Measurements from ENCODE around the gene LIX1L. TPM values are rescaled to one million over a fixed set of nuclear protein-coding genes. Genes with fewer than 3 reads are reported as not detected.

LIX1L gene
- total and polyA plus RNA-seq, 4 experiments from 2014 or later: 35.3 to 66.1 (median 50.1) TPM

DNA sequence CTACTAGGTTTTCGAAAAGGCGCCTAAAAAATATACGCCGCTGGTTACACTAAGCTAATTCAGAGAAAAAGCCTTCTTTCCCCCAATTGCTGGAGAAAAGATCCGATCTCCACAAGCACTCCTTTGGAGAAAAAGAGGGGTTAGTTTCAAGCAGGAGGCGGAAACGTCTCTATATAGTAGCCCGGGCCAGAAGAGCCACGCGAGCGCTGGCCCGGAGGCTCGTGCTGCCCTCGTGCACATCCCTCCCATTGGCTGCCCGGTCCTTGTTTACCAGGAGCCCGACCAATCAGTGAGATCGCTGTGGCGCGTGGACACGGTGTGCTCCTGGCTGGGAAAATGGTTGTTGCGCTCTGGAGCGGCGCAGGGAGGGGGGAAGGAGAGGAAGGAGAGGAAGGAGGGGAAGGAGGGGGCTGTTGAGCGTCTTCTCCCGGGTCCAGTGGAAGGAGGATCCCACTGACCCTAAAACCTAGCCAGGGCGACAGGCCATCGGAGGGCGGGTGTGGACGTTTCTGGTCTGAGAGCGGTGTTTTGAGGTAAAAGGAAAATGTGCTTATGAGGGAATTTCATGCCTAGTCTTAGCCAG is 38.7 kb upstream of the LIX1L start, which contains the start of gene TXNIP:
Gene TXNIP (minus strand): TSS at position 147 of the 583 bp plus-strand sequence. CDS start 313 bp downstream, outside the sequence.
- H3K27ac ChIP-seq (ENCODE audit: low read depth, low read length): peak within 1 kb of the TSS; percentile 75
- peak; percentile 90 to 96 (median 94) for DNase-seq
- H3K4me3 ChIP-seq (ENCODE audit: low read length in 2 of 2): peak within 1 kb of the TSS; percentile 97 to 99
- peaks cover 0 to 19% (median 3%) of the 10 kb centered on the region in 8 donors for H3K9me3 Mint-ChIP-seq
- peaks cover 39 to 89% (median 50%) of the 10 kb centered on the region in 4 donors for H3K4me1 Mint-ChIP-seq
- ChIA-PET POLR2A (ENCODE audit: partially characterized antibody) (interaction anchor here (0.7 to 29.8 kb wide), 18 partner anchors 3 to 172 kb away, joined by 3 to 1967 read pairs (median 6); partner anchors contain the start of genes ANKRD34A, LIX1L, NUDT17 and PEX11B), CTCF (ENCODE audit: partially characterized antibody) (interaction anchor here (1.3 to 16.1 kb wide), 5 partner anchors 11 to 139 kb away, joined by 3 to 224 read pairs (median 6); no protein-coding TSS in a partner anchor)
- H3K9me3 ChIP-seq (ENCODE audit: control insufficient read depth in 1 of 2, low read length in 2 of 2): no peaks in the 10 kb centered on the region
- no peaks in the 10 kb centered on the region for H3K27me3 Mint-ChIP-seq
- H3K36me3 Mint-ChIP-seq: peaks cover 47 to 60% of the 10 kb centered on the region in 2 donors
- peaks cover 62% of the 10 kb centered on the region for H3K4me1 ChIP-seq (ENCODE audit: insufficient read depth, low read length)
- no peaks in the 10 kb centered on the region for H3K27me3 ChIP-seq (ENCODE audit: insufficient read depth, low read length)
- H3K36me3 ChIP-seq (ENCODE audit: insufficient read depth, low read length): peaks cover 37% of the 10 kb centered on the region
- peak within 1 kb of the TSS; percentile 96 to 99 (median 97) for H3K27ac Mint-ChIP-seq
- peak within 1 kb of the TSS; percentile 96 to 99 (median 98) for H3K4me3 Mint-ChIP-seq
- intact Hi-C loops (cut with micrococcal nuclease): loop anchor here (1.0 to 5.0 kb wide), 6 partner anchors 8 to 78 kb away; partner anchors contain the start of genes ANKRD34A, PEX11B and POLR3GL

DNA sequence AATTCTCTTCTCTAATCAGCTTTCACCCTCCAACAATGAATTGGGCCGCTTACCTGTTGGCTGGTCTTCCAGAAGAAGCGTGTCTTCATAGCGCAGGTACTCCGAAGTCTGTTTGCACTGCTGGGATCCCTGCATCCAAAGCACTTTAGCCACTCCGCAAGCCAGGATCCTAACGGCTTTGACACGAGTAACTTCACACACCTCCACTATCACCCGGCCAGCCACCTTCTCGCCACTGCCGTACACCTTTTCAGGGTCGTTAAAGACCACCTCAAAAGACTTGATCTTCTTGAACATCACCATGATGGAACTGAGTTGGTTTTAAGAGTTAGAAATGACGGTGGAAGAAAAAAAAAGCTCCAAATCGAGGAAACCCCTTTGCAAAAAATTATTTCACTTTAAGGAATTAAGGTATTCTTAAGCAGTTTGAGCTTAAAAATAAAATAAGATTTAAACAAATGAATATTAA is 38.2 kb upstream of the LIX1L start:
- H3K9me3 Mint-ChIP-seq: peaks cover 0 to 19% (median 3%) of the 10 kb centered on the region in 8 donors
- H3K4me1 Mint-ChIP-seq: peaks cover 36 to 89% (median 49%) of the 10 kb centered on the region in 4 donors
- H3K4me3 ChIP-seq (ENCODE audit: low read length in 2 of 2): peak overlapping the region; percentile 97 to 99
- H3K27ac Mint-ChIP-seq: peak overlapping the region; percentile 96 to 99 (median 97)
- peak overlapping the region; percentile 96 to 99 (median 98) for H3K4me3 Mint-ChIP-seq
- peaks cover 57% of the 10 kb centered on the region for H3K4me1 ChIP-seq (ENCODE audit: insufficient read depth, low read length)
- DNase-seq: no peak
- intact Hi-C loops (cut with micrococcal nuclease): loop anchor here (1.0 to 5.0 kb wide), 3 partner anchors 17 to 41 kb away; partner anchors contain the start of genes ANKRD34A and POLR3GL
- H3K27me3 ChIP-seq (ENCODE audit: insufficient read depth, low read length): no peaks in the 10 kb centered on the region
- peaks cover 37% of the 10 kb centered on the region for H3K36me3 ChIP-seq (ENCODE audit: insufficient read depth, low read length)
- H3K36me3 Mint-ChIP-seq: peaks cover 48 to 61% of the 10 kb centered on the region in 2 donors
- H3K27ac ChIP-seq (ENCODE audit: low read depth, low read length): peak overlapping the region; percentile 75
- H3K27me3 Mint-ChIP-seq: no peaks in the 10 kb centered on the region
- POLR2A ChIA-PET (ENCODE audit: partially characterized antibody): interaction anchor here (0.7 to 29.8 kb wide), 17 partner anchors 4 to 172 kb away, joined by 3 to 1967 read pairs (median 6); partner anchors contain the start of genes ANKRD34A, LIX1L, NUDT17 and PEX11B
- CTCF ChIA-PET (ENCODE audit: partially characterized antibody): interaction anchor here (1.3 to 16.1 kb wide), 4 partner anchors 11 to 139 kb away, joined by 3 to 224 read pairs (median 86); no protein-coding TSS in a partner anchor
- H3K9me3 ChIP-seq (ENCODE audit: control insufficient read depth in 1 of 2, low read length in 2 of 2): no peaks in the 10 kb centered on the region

DNA sequence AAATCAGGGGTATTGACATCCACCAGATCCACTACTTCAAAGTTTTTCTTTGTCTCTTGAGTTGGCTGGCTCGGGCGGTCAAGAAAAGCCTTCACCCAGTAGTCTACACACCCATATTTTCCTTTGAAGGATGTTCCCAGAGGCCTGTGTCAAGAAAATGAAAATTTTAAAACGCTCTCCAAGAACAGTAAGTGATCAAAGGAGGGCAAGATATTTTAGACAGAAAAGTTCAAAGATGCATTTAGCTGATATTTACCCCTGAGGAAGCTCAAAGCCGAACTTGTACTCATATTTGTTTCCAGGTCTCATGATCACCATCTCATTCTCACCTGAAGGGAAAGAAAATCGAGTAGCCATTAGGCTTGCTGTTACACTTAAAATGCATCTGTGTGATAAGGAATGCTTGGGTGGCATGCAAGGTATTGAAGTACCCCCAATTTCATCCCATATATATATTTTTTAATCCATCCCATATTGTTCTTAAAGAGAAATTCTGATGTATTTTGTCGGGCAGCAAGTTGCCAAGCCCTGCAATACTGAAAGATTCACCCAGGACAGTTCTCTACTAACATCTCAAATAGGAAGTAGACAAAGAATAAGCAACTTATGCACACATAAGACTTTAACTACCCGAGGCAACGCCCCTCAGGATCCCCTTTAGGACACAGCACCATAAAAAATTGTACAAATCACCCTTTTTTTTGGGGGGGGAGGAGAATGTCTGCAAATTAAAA is 37.5 kb upstream of the LIX1L start:
- Histone ChIP-seq H3K27me3 (ENCODE audit: insufficient read depth, low read length) (no peaks in the 10 kb centered on the region), H3K27ac (ENCODE audit: low read depth, low read length) (peak overlapping the region; percentile 75), H3K36me3 (ENCODE audit: insufficient read depth, low read length) (peaks cover 37% of the 10 kb centered on the region), H3K4me3 (ENCODE audit: low read length in 2 of 2) (peak overlapping the region; percentile 97 to 99), H3K9me3 (ENCODE audit: control insufficient read depth in 1 of 2, low read length in 2 of 2) (no peaks in the 10 kb centered on the region), H3K4me1 (ENCODE audit: insufficient read depth, low read length) (peaks cover 53% of the 10 kb centered on the region)
- Mint-ChIP-seq H3K36me3 (peaks cover 48 to 62% of the 10 kb centered on the region in 2 donors), H3K27ac (peak overlapping the region; percentile 96 to 99 (median 97)), H3K4me3 (peak overlapping the region; percentile 96 to 99 (median 98)), H3K27me3 (no peaks in the 10 kb centered on the region), H3K9me3 (peaks cover 0 to 19% (median 3%) of the 10 kb centered on the region in 8 donors), H3K4me1 (peaks cover 42 to 89% (median 52%) of the 10 kb centered on the region in 4 donors)
- DNase-seq: no peak
- intact Hi-C loops (cut with micrococcal nuclease): loop anchor here (5.0 kb wide), 1 partner anchor 33 kb away; the partner anchor contains the start of genes ANKRD34A and POLR3GL
- POLR2A ChIA-PET (ENCODE audit: partially characterized antibody): interaction anchor here (1.1 to 29.8 kb wide), 10 partner anchors 5 to 171 kb away, joined by 3 to 1967 read pairs (median 41); partner anchors contain the start of genes ANKRD34A, LIX1L, NUDT17 and PEX11B
- CTCF ChIA-PET (ENCODE audit: partially characterized antibody): interaction anchor here (2.0 to 16.1 kb wide), 3 partner anchors 11 to 17 kb away, joined by 8 to 224 read pairs (median 168); no protein-coding TSS in a partner anchor

DNA sequence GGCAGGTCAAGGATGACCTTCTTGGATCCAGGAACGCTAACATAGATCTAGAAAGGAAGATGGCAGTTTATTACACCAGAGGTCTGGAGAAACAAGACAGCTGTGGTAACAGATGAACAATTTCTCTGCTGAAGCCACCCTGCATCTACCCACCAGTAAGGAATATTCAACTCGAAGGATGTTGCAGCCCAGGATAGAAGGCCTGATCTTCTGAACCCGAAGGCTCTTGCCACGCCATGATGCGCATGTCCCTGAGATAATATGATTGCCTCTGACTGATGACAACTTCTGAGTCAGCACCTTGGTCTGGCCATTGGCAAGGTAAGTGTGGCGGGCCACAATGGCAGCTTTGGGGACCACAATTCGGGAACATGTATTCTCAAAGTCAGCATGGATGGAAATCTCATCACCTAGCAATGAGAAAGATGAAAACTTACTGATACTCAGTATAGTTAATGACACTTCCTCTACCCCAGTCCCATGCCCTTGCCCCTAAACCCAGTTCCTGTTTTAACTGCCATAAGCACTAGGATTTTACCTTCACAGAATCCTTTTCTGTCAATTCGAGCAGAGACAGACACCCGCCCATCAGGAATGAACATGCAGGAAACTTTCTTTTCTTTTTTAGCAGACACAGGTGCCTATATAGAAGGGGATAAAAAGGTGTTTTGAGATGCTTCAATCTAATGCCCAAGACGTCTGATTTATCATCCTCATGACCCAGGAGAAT is 36.7 kb upstream of the LIX1L start:
- no peaks in the 10 kb centered on the region for H3K27me3 ChIP-seq (ENCODE audit: insufficient read depth, low read length)
- POLR2A ChIA-PET (ENCODE audit: partially characterized antibody): interaction anchor here (1.2 to 29.8 kb wide), 9 partner anchors 5 to 149 kb away, joined by 3 to 1967 read pairs (median 44); partner anchors contain the start of genes ANKRD34A, LIX1L, NUDT17 and PEX11B
- peaks cover 37% of the 10 kb centered on the region for H3K36me3 ChIP-seq (ENCODE audit: insufficient read depth, low read length)
- H3K4me3 ChIP-seq (ENCODE audit: low read length in 2 of 2): peak overlapping the region; percentile 97 to 99
- H3K9me3 ChIP-seq (ENCODE audit: control insufficient read depth in 1 of 2, low read length in 2 of 2): no peaks in the 10 kb centered on the region
- Mint-ChIP-seq H3K36me3 (peaks cover 48 to 62% of the 10 kb centered on the region in 2 donors), H3K27me3 (no peaks in the 10 kb centered on the region), H3K27ac (peak overlapping the region; percentile 94 to 99 (median 97)), H3K9me3 (peaks cover 0 to 19% (median 3%) of the 10 kb centered on the region in 8 donors), H3K4me3 (peak overlapping the region; percentile 96 to 99 (median 98)), H3K4me1 (peaks cover 39 to 85% (median 49%) of the 10 kb centered on the region in 4 donors)
- peak in 1 of 5 donors; percentile 66 for DNase-seq
- H3K4me1 ChIP-seq (ENCODE audit: insufficient read depth, low read length): peaks cover 48% of the 10 kb centered on the region
- CTCF ChIA-PET (ENCODE audit: partially characterized antibody): interaction anchor here (1.0 to 16.1 kb wide), 4 partner anchors 10 to 41 kb away, joined by 3 to 224 read pairs (median 88); no protein-coding TSS in a partner anchor
- intact Hi-C loops (cut with micrococcal nuclease): loop anchor here (5.0 kb wide), 1 partner anchor 32 kb away; the partner anchor contains the start of genes ANKRD34A and POLR3GL
- H3K27ac ChIP-seq (ENCODE audit: low read depth, low read length): peak overlapping the region; percentile 75

DNA sequence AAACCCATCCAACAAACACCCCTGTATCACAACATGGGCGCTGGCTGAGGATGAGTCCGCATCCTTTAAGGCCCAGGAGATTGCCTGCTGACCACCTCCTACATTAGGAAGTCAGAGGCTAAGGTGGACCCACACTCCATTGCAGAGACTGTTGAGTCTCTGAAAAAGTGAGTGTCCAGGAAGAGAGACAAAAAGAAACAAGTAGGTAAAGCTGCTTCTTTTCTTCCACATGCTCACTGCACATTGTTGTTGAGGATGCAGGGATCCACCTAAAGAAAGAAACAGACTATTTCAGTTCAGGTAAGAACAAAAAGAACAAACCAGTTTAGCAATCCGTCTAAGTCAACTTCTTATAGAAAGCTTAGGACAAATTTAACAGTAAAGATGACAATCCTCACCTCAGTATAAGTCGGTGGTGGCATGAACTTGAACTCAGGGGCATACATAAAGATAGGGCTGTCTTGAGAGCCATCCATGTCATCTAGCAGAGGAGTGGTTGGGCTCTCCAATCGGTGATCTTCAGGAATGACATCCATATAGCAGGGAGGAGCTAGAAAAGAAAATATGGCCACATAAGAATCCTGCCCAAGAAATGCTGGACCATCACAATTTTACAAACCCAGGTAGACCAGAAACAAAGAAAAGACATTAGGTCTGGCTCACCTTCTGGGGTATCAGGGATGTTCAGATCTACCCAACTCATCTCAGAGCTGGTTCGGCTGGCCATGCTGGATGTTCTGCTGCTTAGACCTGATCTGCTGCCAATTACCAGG is 36.0 kb upstream of the LIX1L start:
- H3K4me3 ChIP-seq (ENCODE audit: low read length in 2 of 2): peak overlapping the region; percentile 97 to 99
- Mint-ChIP-seq H3K36me3 (peaks cover 48 to 62% of the 10 kb centered on the region in 2 donors), H3K27ac (peak overlapping the region; percentile 94 to 99 (median 97)), H3K4me3 (peak overlapping the region; percentile 96 to 99 (median 98)), H3K27me3 (no peaks in the 10 kb centered on the region), H3K9me3 (peaks cover 0 to 19% (median 3%) of the 10 kb centered on the region in 8 donors), H3K4me1 (peaks cover 35 to 81% (median 45%) of the 10 kb centered on the region in 4 donors)
- intact Hi-C loops (cut with micrococcal nuclease): no loop called here
- H3K27ac ChIP-seq (ENCODE audit: low read depth, low read length): peak overlapping the region; percentile 75
- POLR2A ChIA-PET (ENCODE audit: partially characterized antibody): interaction anchor here (1.2 to 29.8 kb wide), 9 partner anchors 6 to 148 kb away, joined by 3 to 1967 read pairs (median 44); partner anchors contain the start of genes ANKRD34A, LIX1L, NUDT17 and PEX11B
- CTCF ChIA-PET (ENCODE audit: partially characterized antibody): interaction anchor here (1.0 to 16.1 kb wide), 4 partner anchors 9 to 42 kb away, joined by 3 to 224 read pairs (median 88); no protein-coding TSS in a partner anchor
- H3K9me3 ChIP-seq (ENCODE audit: control insufficient read depth in 1 of 2, low read length in 2 of 2): no peaks in the 10 kb centered on the region
- no peak for DNase-seq
- peaks cover 37% of the 10 kb centered on the region for H3K36me3 ChIP-seq (ENCODE audit: insufficient read depth, low read length)
- no peaks in the 10 kb centered on the region for H3K27me3 ChIP-seq (ENCODE audit: insufficient read depth, low read length)
- peaks cover 43% of the 10 kb centered on the region for H3K4me1 ChIP-seq (ENCODE audit: insufficient read depth, low read length)

All from CD4-positive, alpha-beta memory T cell (primary cell).